ENCODE data around the gene ELOVL3. TPM values are rescaled to one million over a fixed set of nuclear protein-coding genes. Genes with fewer than 3 reads are reported as not detected.

The ELOVL3 gene
- polyA plus RNA-seq, 1 donor (not counting 4 experiments of a cell fraction or from before 2014, with no cell fraction given): 0.26 TPM

- no peak overlapping the region for H3K27ac ChIP-seq (ENCODE audit: control insufficient read depth, insufficient read depth, low read length)
- no peak overlapping the region for H3K4me3 ChIP-seq (ENCODE audit: control insufficient read depth in 2 of 3, extremely low read depth in 1 of 3, insufficient read depth in 2 of 3, low read depth in 1 of 3, low read length in 3 of 3)
- FAIRE-seq (no peak), DNase-seq (ENCODE audit: low read depth, low spot score) (no peak)
- TF ChIP-seq EZH2 (IDR thresholded peaks at IDR 0.05; ENCODE audit: low read length) (no peak), CTCF (optimal IDR thresholded peaks at IDR 0.05 in 1 of 3, IDR thresholded peaks at IDR 0.05 in 1 of 3, conservative IDR thresholded peaks at IDR 0.05 in 1 of 3; ENCODE audit: extremely low read depth in 1 of 3, insufficient read depth in 2 of 3, low read length in 3 of 3) (no peak)
- dilution Hi-C loops (cut with MboI; ENCODE audit: extremely low pct_ligation_motif_present, low sequenced_read_pairs): no loop called here
- peaks cover 84% of the 10 kb centered on the region for H3K79me2 ChIP-seq (ENCODE audit: control insufficient read depth, insufficient read depth, low read length)
- no peaks in the 10 kb centered on the region for H3K27me3 ChIP-seq (ENCODE audit: control insufficient read depth, extremely low read depth, insufficient read depth, low read length)
- no peaks in the 10 kb centered on the region for H3K9me3 ChIP-seq (ENCODE audit: control insufficient read depth, low read depth, low read length)
- H4K20me1 ChIP-seq (ENCODE audit: control insufficient read depth, extremely low read depth, insufficient read depth, low read length): peaks cover 8% of the 10 kb centered on the region
- no peak overlapping the region for H3K4me2 ChIP-seq (ENCODE audit: control insufficient read depth, extremely low read depth, insufficient read depth, low read depth, low read length)
- peaks cover 2 to 5% of the 10 kb centered on the region in 2 experiments for H3K36me3 ChIP-seq (ENCODE audit: control insufficient read depth in 2 of 2, extremely low read depth in 1 of 2, insufficient read depth in 2 of 2, low read length in 2 of 2)
- no peaks in the 10 kb centered on the region for H3K9me1 ChIP-seq (ENCODE audit: control insufficient read depth, extremely low read depth, insufficient read depth, low read length)
- no peaks in the 10 kb centered on the region for H3K4me1 ChIP-seq (ENCODE audit: control insufficient read depth, extremely low read depth, insufficient read depth, low read length)
- no peak overlapping the region for H3K9ac ChIP-seq (ENCODE audit: control insufficient read depth, extremely low read depth, insufficient read depth, low read length)
- H2AFZ ChIP-seq (ENCODE audit: control insufficient read depth, low read length): no peak overlapping the region
Measured at GRCh38 chr10:102254426-102254825, 28.3 kb downstream of the ELOVL3 start.

DNA sequence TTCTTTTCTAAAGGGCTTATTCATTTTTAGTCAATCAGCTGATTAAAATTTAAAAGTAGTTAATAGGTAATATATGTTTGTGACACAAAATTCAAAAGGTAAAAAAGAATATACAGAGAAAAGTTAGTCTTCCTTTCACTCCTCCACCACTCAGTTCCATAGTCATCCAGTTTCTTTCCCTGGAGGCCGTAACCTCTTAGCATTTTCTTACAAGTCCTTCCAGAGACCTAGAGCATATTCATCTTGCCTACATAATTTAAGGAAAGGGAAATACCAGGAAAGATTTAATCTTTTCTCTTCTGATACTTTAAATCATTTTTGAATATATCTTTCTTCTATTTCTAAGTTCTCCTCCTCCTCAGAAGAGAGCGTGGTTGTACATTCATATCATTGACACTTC, 29.3 kb downstream of the ELOVL3 start:
- no peak overlapping the region for H3K9ac ChIP-seq (ENCODE audit: control insufficient read depth, extremely low read depth, insufficient read depth, low read length)
- H3K27ac ChIP-seq (ENCODE audit: control insufficient read depth, insufficient read depth, low read length): no peak overlapping the region
- no peak for TF ChIP-seq CTCF (optimal IDR thresholded peaks at IDR 0.05 in 1 of 3, IDR thresholded peaks at IDR 0.05 in 1 of 3, conservative IDR thresholded peaks at IDR 0.05 in 1 of 3; ENCODE audit: extremely low read depth in 1 of 3, insufficient read depth in 2 of 3, low read length in 3 of 3)
- TF ChIP-seq EZH2 (IDR thresholded peaks at IDR 0.05; ENCODE audit: low read length): no peak
- FAIRE-seq: no peak
- no peaks in the 10 kb centered on the region for H3K4me1 ChIP-seq (ENCODE audit: control insufficient read depth, extremely low read depth, insufficient read depth, low read length)
- H4K20me1 ChIP-seq (ENCODE audit: control insufficient read depth, extremely low read depth, insufficient read depth, low read length): peaks cover 8% of the 10 kb centered on the region
- dilution Hi-C loops (cut with MboI; ENCODE audit: extremely low pct_ligation_motif_present, low sequenced_read_pairs): no loop called here
- peaks cover 4 to 5% of the 10 kb centered on the region in 2 experiments for H3K36me3 ChIP-seq (ENCODE audit: control insufficient read depth in 2 of 2, extremely low read depth in 1 of 2, insufficient read depth in 2 of 2, low read length in 2 of 2)
- no peak overlapping the region for H3K4me2 ChIP-seq (ENCODE audit: control insufficient read depth, extremely low read depth, insufficient read depth, low read depth, low read length)
- H3K9me1 ChIP-seq (ENCODE audit: control insufficient read depth, extremely low read depth, insufficient read depth, low read length): no peaks in the 10 kb centered on the region
- no peak for DNase-seq (ENCODE audit: low read depth, low spot score)
- no peaks in the 10 kb centered on the region for H3K27me3 ChIP-seq (ENCODE audit: control insufficient read depth, extremely low read depth, insufficient read depth, low read length)
- H3K4me3 ChIP-seq (ENCODE audit: control insufficient read depth in 2 of 3, extremely low read depth in 1 of 3, insufficient read depth in 2 of 3, low read depth in 1 of 3, low read length in 3 of 3): no peak overlapping the region
- H3K9me3 ChIP-seq (ENCODE audit: control insufficient read depth, low read depth, low read length): no peaks in the 10 kb centered on the region
- H2AFZ ChIP-seq (ENCODE audit: control insufficient read depth, low read length): no peak overlapping the region
- peaks cover 74% of the 10 kb centered on the region for H3K79me2 ChIP-seq (ENCODE audit: control insufficient read depth, insufficient read depth, low read length)

Data from keratinocyte (primary cell).